ENCODE measurements around the gene PTPN3. TPM values are rescaled to one million over a fixed set of nuclear protein-coding genes. Genes with fewer than 3 reads are reported as not detected.
"Not testable (repeated sequence)": the region's sequence is repeated elsewhere in the genome, so short reads cannot be mapped to it uniquely, and the experiment has no call there.

Gene PTPN3, protein sequence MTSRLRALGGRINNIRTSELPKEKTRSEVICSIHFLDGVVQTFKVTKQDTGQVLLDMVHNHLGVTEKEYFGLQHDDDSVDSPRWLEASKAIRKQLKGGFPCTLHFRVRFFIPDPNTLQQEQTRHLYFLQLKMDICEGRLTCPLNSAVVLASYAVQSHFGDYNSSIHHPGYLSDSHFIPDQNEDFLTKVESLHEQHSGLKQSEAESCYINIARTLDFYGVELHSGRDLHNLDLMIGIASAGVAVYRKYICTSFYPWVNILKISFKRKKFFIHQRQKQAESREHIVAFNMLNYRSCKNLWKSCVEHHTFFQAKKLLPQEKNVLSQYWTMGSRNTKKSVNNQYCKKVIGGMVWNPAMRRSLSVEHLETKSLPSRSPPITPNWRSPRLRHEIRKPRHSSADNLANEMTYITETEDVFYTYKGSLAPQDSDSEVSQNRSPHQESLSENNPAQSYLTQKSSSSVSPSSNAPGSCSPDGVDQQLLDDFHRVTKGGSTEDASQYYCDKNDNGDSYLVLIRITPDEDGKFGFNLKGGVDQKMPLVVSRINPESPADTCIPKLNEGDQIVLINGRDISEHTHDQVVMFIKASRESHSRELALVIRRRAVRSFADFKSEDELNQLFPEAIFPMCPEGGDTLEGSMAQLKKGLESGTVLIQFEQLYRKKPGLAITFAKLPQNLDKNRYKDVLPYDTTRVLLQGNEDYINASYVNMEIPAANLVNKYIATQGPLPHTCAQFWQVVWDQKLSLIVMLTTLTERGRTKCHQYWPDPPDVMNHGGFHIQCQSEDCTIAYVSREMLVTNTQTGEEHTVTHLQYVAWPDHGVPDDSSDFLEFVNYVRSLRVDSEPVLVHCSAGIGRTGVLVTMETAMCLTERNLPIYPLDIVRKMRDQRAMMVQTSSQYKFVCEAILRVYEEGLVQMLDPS
- total RNA-seq (2021) = 1.0 and 1.1 TPM in 2 replicates
- Bru-seq, nascent RNA = percentile 35 among the genes with signal in this experiment
- percentile 31 among the genes with signal in this experiment for BruChase-seq, experiment 1, labeled RNA remaining after a 2-hour chase
- BruChase-seq, experiment 2, labeled RNA remaining after a 6-hour chase = percentile 30 among the genes with signal in this experiment
- long read RNA-seq, partial matches to known transcripts = 1 of 4 reads
- long read RNA-seq, other reads (novel, unspliced or antisense) = 3 of 4 reads

DNA sequence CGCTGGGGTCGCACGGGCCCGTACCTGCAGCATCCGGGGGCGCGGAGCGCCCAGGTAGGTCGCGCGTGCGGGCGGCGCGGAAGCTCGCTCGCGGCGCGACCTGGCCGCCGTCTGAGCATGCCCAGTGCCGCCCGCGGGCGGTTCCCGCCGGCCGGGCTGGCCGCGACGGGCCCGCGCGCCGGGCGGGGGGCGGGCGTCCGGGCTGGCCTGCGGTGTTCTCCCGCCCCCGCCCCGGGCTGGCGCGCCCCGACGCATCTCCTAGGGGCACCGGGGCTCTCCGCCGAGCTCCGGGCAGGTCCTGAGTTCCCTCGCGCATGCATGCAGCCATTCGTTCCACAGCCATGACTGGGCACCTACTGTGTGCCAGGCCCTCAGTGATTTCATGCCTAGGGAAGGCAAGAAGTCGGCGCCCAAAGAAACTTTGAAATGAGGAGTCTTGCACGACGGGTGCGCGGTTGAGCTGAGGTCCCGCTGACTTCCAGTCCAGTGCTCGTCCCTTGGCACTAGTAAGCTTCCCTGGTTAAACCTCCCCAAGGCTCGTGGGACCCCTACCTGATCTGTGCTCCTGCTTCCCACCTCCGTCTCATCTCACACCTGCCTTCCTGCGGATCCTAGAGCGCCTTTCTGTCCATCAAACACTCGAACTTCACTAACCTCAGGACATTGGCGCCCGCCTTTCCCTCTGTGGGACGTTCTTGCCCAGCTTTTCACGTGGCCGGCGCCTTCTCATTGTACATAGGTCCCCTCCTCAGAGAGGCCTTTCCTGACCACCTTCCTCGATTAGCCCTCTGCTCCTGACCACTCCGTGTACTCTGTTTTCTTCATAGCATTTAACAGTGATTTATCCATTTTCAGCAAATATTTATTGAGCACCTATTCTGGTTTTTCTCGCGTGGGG is at the start of gene PTPN3:
Gene PTPN3 (minus strand): TSS at position 113 of the 898 bp plus-strand sequence. CDS start 34,873 bp downstream, outside the sequence.
- POLR2A ChIA-PET (ENCODE audit: low non-redundant PET) = interaction anchor here (0.6 kb wide), 1 partner anchor 31 kb away, joined by 4 read pairs; no protein-coding TSS in a partner anchor
- peak within 1 kb of the TSS; percentile 35 for H3K4me3 ChIP-seq (ENCODE audit: low read depth, low read length, poor library complexity, severe bottlenecking)
- H3K36me3 ChIP-seq (ENCODE audit: insufficient read depth, low read length, poor library complexity, severe bottlenecking) = no peaks in the 10 kb centered on the region
- CTCF ChIA-PET = no interaction called here
- H3K27me3 ChIP-seq (replicated peaks; ENCODE audit: insufficient read depth, low read depth, low read length, poor library complexity) = peaks cover 81% of the 10 kb centered on the region
- no peaks in the 10 kb centered on the region for H3K9me3 ChIP-seq (ENCODE audit: low read depth, low read length, poor library complexity, severe bottlenecking)
- TF ChIP-seq, protein P1, sequence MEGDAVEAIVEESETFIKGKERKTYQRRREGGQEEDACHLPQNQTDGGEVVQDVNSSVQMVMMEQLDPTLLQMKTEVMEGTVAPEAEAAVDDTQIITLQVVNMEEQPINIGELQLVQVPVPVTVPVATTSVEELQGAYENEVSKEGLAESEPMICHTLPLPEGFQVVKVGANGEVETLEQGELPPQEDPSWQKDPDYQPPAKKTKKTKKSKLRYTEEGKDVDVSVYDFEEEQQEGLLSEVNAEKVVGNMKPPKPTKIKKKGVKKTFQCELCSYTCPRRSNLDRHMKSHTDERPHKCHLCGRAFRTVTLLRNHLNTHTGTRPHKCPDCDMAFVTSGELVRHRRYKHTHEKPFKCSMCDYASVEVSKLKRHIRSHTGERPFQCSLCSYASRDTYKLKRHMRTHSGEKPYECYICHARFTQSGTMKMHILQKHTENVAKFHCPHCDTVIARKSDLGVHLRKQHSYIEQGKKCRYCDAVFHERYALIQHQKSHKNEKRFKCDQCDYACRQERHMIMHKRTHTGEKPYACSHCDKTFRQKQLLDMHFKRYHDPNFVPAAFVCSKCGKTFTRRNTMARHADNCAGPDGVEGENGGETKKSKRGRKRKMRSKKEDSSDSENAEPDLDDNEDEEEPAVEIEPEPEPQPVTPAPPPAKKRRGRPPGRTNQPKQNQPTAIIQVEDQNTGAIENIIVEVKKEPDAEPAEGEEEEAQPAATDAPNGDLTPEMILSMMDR (conservative IDR thresholded peaks at IDR 0.05; ENCODE audit: low read depth, low read length) = no peak
- peak; percentile 56 for TF ChIP-seq EZH2 (IDR thresholded peaks at IDR 0.05; ENCODE audit: borderline replicate concordance, low read depth, low read length, poor library complexity, severe bottlenecking)
- peaks cover 10% of the 10 kb centered on the region for H3K4me1 ChIP-seq (ENCODE audit: insufficient read depth, low read length, poor library complexity, severe bottlenecking)
- no peak for DNase-seq (ENCODE audit: low spot score)
- no TSS peak for BruUV-seq (replicated peaks)
- intact Hi-C loops (cut with micrococcal nuclease; ENCODE audit: unreplicated experiment) = no loop called here
- H3K27ac ChIP-seq (ENCODE audit: low read depth, low read length, poor library complexity, severe bottlenecking) = no peak within 1 kb of the TSS

DNA sequence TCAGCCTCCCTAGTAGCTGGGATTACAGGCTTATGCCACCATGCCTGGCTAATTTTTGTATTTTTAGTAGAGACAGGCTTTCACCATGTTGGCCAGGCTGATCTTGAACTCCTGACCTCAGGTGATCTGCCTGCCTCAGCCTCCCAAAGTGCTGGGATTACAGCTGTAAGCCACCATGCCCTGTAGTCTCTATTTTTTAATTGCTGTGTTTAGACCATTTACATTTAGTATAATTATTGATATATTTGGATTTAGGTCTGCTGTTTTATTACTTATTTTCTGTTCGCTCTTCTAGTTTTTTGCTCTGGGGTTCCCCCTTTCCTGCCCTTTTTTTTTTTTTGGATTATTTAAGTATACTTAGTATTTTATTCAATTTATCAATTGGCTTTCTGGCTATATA is 46.8 kb upstream of the PTPN3 start:
- H3K4me1 ChIP-seq (ENCODE audit: insufficient read depth, low read length, poor library complexity, severe bottlenecking); H3K27me3 ChIP-seq (replicated peaks; ENCODE audit: insufficient read depth, low read depth, low read length, poor library complexity); H3K9me3 ChIP-seq (ENCODE audit: low read depth, low read length, poor library complexity, severe bottlenecking); H3K4me3 ChIP-seq (ENCODE audit: low read depth, low read length, poor library complexity, severe bottlenecking); H3K36me3 ChIP-seq (ENCODE audit: insufficient read depth, low read length, poor library complexity, severe bottlenecking); CTCF ChIA-PET; POLR2A ChIA-PET (ENCODE audit: low non-redundant PET); H3K27ac ChIP-seq (ENCODE audit: low read depth, low read length, poor library complexity, severe bottlenecking); BruUV-seq (replicated peaks); DNase-seq (ENCODE audit: low spot score); intact Hi-C loops (cut with micrococcal nuclease; ENCODE audit: unreplicated experiment): not testable (repeated sequence)

DNA sequence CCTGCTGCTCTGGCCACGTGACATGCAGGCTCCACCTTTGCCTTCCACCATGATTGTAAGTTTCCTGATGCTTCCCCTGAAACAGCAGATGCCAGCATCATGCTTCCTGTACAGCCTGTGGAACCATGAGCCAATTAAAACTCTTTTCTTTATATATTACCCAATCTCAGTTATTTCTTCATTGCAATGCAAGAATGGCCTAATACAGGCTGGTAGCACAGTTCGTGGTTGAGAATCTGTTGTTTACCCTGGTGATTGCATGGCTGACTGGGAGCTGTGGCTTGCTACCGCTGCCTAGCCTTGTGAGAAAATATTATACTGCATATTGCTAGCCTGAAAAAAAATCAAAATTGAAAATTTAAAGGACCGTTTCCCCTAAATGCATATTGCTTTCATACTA is 44.8 kb upstream of the PTPN3 start:
- TF ChIP-seq, protein P1 (conservative IDR thresholded peaks at IDR 0.05; ENCODE audit: low read depth, low read length) = no peak
- TF ChIP-seq EZH2 (IDR thresholded peaks at IDR 0.05; ENCODE audit: borderline replicate concordance, low read depth, low read length, poor library complexity, severe bottlenecking) = no peak
- Histone ChIP-seq H3K27me3 (replicated peaks; ENCODE audit: insufficient read depth, low read depth, low read length, poor library complexity) (peaks cover 11% of the 10 kb centered on the region), H3K9me3 (ENCODE audit: low read depth, low read length, poor library complexity, severe bottlenecking) (peaks cover 10% of the 10 kb centered on the region), H3K36me3 (ENCODE audit: insufficient read depth, low read length, poor library complexity, severe bottlenecking) (no peaks in the 10 kb centered on the region), H3K27ac (ENCODE audit: low read depth, low read length, poor library complexity, severe bottlenecking) (no peak overlapping the region), H3K4me1 (ENCODE audit: insufficient read depth, low read length, poor library complexity, severe bottlenecking) (no peaks in the 10 kb centered on the region), H3K4me3 (ENCODE audit: low read depth, low read length, poor library complexity, severe bottlenecking) (no peak overlapping the region)
- ChIA-PET POLR2A (ENCODE audit: low non-redundant PET) (no interaction called here), CTCF (no interaction called here)
- intact Hi-C loops (cut with micrococcal nuclease; ENCODE audit: unreplicated experiment) = no loop called here
- BruUV-seq (replicated peaks) = no TSS peak
- DNase-seq (ENCODE audit: low spot score) = no peak
